Kidney (tissue), 14 donors: ENCODE measurements around the gene PERM1. TPM values are rescaled to one million over a fixed set of nuclear protein-coding genes. Genes with fewer than 3 reads are reported as not detected.

Source experiments
- DNase-seq, 5 donors: peaks; one replicate each; pipeline ENCODE4 v3.0.0-alpha.2; 2013 to 2020
- FAIRE-seq: peaks from 2 replicates; lab custom pipeline; 2012; peaks lifted over from hg19 to GRCh38; lab: Jason Lieb, UNC
- H3K27ac ChIP-seq, 2 donors: one replicate each; pipeline ENCODE4 v1.7.0; 2013; ENCODE audit warnings: low read depth in 2 of 2, low read length in 2 of 2, inconsistent platforms in 1 of 2
- H3K27me3 ChIP-seq: one replicate; pipeline ENCODE4 v1.7.1; 2013; ENCODE audit warnings: low read length, inconsistent platforms; ENCODE audit not compliant: control insufficient read depth, insufficient read depth
- H3K36me3 ChIP-seq, 3 donors: one replicate each; pipeline versions ENCODE4 v1.7.0 to v1.7.1; 2013; ENCODE audit warnings: low read length in 3 of 3, control low read depth in 1 of 3, inconsistent platforms in 1 of 3; ENCODE audit not compliant: insufficient read depth in 3 of 3, control insufficient read depth in 2 of 3
- H3K4me1 ChIP-seq, 3 donors: one replicate each; pipeline versions ENCODE4 v1.7.0 to v1.7.1; 2013; ENCODE audit warnings: low read length in 3 of 3, inconsistent platforms in 1 of 3, low read depth in 1 of 3; ENCODE audit not compliant: control insufficient read depth in 2 of 3, insufficient read depth in 2 of 3
- H3K4me3 ChIP-seq, 3 donors: one replicate each; pipeline versions ENCODE4 v1.7.0 to v1.8.1; 2013; ENCODE audit warnings: low read length in 3 of 3, control low read depth in 1 of 3, inconsistent platforms in 1 of 3
- H3K9ac ChIP-seq, 3 donors: one replicate each; pipeline versions ENCODE4 v1.7.0 to v1.7.1; 2013; ENCODE audit warnings: low read length in 3 of 3, control low read depth in 1 of 3, inconsistent platforms in 1 of 3
- H3K9me3 ChIP-seq, 3 donors: one replicate each; pipeline versions ENCODE4 v1.7.0 to v1.7.1; 2013; ENCODE audit warnings: low read length in 3 of 3, control low read depth in 1 of 3, inconsistent platforms in 1 of 3; ENCODE audit not compliant: control insufficient read depth in 2 of 3, insufficient read depth in 1 of 3
- intact Hi-C: fragments of 100-400 bp; cut with DNase I; formaldehyde crosslinking; loops from one replicate; pipeline ENCODE4 v1.11.1; 2022
- polyA plus RNA-seq: library from polyadenylated mRNA; stranded (reverse); fragments of 350-450 nt; fragmentation: Illumina TruSeq; extraction: RNeasy Lipid Tissue Mini Kit (QIAGEN cat#74804); gene quantifications from one replicate; pipeline ENCODE4 v1.2.3, GENCODE V29; 2014; ENCODE audit warnings: low read depth, low replicate concordance; ENCODE audit not compliant: insufficient read depth
- total RNA-seq: library from RNA; stranded (reverse); fragmentation: NEBNext Ultra II Directional; extraction: Animal tissue kit (Norgen Biotek cat#: 25700); gene quantifications from one replicate; pipeline ENCODE4 v1.2.1, GENCODE V29; 2021
- TF ChIP-seq, protein P1 (sequence below): IDR thresholded peaks from 3 replicates; pipeline ENCODE4 v1.5.1; 2012; ENCODE audit warnings: mild to moderate bottlenecking, moderate library complexity, borderline replicate concordance; ENCODE audit not compliant: insufficient read depth; ENCODE audit errors: extremely low read depth
- donor health status: control.
- donor health status: control.
- donor health status: control.
- donor health status: control.
- donor health status: control.
- donor health status: DM: yes; HTN: yes; CAD: no.
- donor health status: Normal renal cell carcinoma (clear cell type).

PERM1 gene
- total and polyA plus RNA-seq, 2 donors from 2014 or later, result 0.25 to 0.86 TPM

DNA sequence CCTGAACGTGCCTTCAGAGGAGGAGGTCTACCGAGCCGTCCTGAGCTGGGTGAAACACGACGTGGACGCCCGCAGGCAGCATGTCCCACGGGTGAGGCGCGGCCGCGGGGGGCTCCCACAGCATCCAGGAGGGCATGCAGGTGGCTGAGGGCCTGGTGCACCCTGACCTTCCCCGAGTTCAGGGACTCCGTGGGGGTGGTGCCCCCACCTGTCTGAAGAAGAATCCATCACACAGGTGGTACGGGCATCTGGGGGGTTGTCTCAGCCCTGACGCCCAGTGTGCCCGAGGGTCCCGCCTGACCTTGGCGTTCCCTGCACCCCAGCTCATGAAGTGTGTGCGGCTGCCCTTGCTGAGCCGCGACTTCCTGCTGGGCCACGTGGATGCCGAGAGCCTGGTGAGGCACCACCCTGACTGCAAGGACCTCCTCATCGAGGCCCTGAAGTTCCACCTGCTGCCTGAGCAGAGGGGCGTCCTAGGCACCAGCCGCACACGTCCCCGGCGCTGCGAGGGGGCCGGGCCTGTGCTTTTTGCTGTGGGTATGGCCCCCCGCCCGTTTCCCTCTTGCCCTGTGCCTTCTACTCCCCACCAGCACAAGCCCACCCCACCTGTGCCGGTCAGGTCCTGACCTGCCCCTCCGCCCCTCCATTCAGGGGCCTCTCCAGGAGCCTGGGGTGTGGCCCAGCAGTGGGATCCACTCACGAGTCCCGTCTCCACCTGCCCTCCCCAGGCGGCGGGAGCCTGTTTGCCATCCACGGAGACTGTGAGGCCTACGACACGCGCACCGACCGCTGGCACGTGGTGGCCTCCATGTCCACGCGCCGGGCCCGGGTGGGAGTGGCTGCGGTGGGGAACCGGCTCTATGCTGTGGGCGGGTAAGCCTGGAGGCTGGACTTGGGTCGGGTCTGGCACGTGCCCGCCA, 19.3 kb downstream of the PERM1 start:
- no peaks in the 10 kb centered on the region for H3K9me3 ChIP-seq
- no peak overlapping the region for H3K4me3 ChIP-seq
- FAIRE-seq (no peak), DNase-seq (peak in 1 of 5 donors; percentile 49)
- H3K27ac ChIP-seq, result no peak overlapping the region
- H3K4me1 ChIP-seq, result peaks cover 0 to 13% (median 3%) of the 10 kb centered on the region in 3 donors
- H3K27me3 ChIP-seq, result no peaks in the 10 kb centered on the region
- no peaks in the 10 kb centered on the region for H3K36me3 ChIP-seq
- intact Hi-C loops, result no loop called here
- TF ChIP-seq, protein P1, sequence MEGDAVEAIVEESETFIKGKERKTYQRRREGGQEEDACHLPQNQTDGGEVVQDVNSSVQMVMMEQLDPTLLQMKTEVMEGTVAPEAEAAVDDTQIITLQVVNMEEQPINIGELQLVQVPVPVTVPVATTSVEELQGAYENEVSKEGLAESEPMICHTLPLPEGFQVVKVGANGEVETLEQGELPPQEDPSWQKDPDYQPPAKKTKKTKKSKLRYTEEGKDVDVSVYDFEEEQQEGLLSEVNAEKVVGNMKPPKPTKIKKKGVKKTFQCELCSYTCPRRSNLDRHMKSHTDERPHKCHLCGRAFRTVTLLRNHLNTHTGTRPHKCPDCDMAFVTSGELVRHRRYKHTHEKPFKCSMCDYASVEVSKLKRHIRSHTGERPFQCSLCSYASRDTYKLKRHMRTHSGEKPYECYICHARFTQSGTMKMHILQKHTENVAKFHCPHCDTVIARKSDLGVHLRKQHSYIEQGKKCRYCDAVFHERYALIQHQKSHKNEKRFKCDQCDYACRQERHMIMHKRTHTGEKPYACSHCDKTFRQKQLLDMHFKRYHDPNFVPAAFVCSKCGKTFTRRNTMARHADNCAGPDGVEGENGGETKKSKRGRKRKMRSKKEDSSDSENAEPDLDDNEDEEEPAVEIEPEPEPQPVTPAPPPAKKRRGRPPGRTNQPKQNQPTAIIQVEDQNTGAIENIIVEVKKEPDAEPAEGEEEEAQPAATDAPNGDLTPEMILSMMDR, result no peak
- no peak overlapping the region for H3K9ac ChIP-seq

DNA sequence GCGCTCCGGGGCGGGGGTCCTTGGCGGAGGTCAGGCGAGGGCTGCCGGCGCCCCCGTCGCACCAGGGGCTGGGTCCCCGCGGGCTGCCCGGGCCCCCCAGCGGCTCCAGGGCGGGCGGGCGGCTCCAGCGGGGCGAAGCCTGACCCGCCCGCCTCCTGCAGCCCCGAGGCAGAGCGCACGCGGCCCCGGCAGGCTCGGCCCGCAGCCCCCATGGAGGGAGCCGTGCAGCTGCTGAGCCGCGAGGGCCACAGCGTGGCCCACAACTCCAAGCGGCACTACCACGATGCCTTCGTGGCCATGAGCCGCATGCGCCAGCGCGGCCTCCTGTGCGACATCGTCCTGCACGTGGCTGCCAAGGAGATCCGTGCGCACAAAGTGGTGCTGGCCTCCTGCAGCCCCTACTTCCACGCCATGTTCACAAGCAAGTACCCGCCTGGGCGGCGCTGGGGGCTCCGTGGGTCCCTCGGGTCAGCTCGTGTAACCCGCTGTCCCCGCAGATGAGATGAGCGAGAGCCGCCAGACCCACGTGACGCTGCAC, 20.7 kb downstream of the PERM1 start:
- intact Hi-C loops, result no loop called here
- Histone ChIP-seq H3K36me3 (no peaks in the 10 kb centered on the region), H3K9me3 (no peaks in the 10 kb centered on the region), H3K4me3 (peak overlapping the region in 1 of 3 donors; percentile 35), H3K4me1 (peaks cover 0 to 10% (median 3%) of the 10 kb centered on the region in 3 donors), H3K27ac (no peak overlapping the region), H3K9ac (no peak overlapping the region), H3K27me3 (no peaks in the 10 kb centered on the region)
- DNase-seq (peak in 1 of 5 donors; percentile 56), FAIRE-seq (no peak)
- TF ChIP-seq, protein P1, result no peak

GRCh38 chr1:960363-961131, 21.3 kb downstream of the PERM1 start, which contains the start of gene KLHL17:
KLHL17 (plus strand) TSS chr1:960584; CDS start chr1:960694, 110 bp downstream.
- TF ChIP-seq, protein P1, result no peak
- FAIRE-seq (no peak), DNase-seq (peak; percentile 45 to 92 (median 75))
- Histone ChIP-seq H3K27ac (no peak within 1 kb of the TSS), H3K36me3 (peaks cover 0 to 3% (median 0%) of the 10 kb centered on the region in 3 donors), H3K27me3 (no peaks in the 10 kb centered on the region), H3K4me3 (peak within 1 kb of the TSS in 1 of 3 donors; percentile 35), H3K9ac (no peak within 1 kb of the TSS), H3K4me1 (peaks cover 0 to 8% (median 3%) of the 10 kb centered on the region in 3 donors), H3K9me3 (no peaks in the 10 kb centered on the region)
- intact Hi-C loops, result no loop called here
